SIG-M5 treated with dmso at 0.1 percent for 504 hours (cell line): ENCODE measurements around the gene RNF38.
"Not testable (repeated sequence)": the region's sequence is repeated elsewhere in the genome, so short reads cannot be mapped to it uniquely, and the experiment has no call there.

Experiments
- DNase-seq: peaks from one replicate; lab custom pipeline; 2025; ENCODE audit not compliant: unreplicated experiment; lab: John Stamatoyannopoulos, UW

Gene RNF38

GRCh38 chr9:36407122-36407723, 7.2 kb upstream of the RNF38 start:
- peak; percentile 70 for DNase-seq

- DNase-seq, result no peak
Observed at GRCh38 chr9:36402536-36402935, 2.5 kb upstream of the RNF38 start.

- no peak for DNase-seq
Observed at GRCh38 chr9:36401897-36402480, 1.9 kb upstream of the RNF38 start.

- peak; percentile 80 for DNase-seq
Observed at GRCh38 chr9:36401164-36401740, 1.2 kb upstream of the RNF38 start.

GRCh38 chr9:36400332-36401163, 479 bp upstream of the RNF38 start:
- peak; percentile 80 for DNase-seq

GRCh38 chr9:36398745-36399144, 1.3 kb downstream of the RNF38 start:
- no peak for DNase-seq

GRCh38 chr9:36396985-36397384, 3.1 kb downstream of the RNF38 start:
- no peak for DNase-seq

- no peak for DNase-seq
Observed at GRCh38 chr9:36392489-36392888, 7.6 kb downstream of the RNF38 start.

- DNase-seq, result no peak
Observed at GRCh38 chr9:36389590-36389989, 10.5 kb downstream of the RNF38 start.

GRCh38 chr9:36386396-36386965, 13.6 kb downstream of the RNF38 start:
- not testable (repeated sequence) for DNase-seq

- no peak for DNase-seq
Observed at GRCh38 chr9:36382484-36382883, 17.6 kb downstream of the RNF38 start.

GRCh38 chr9:36364577-36364976, 35.5 kb downstream of the RNF38 start:
- DNase-seq, result no peak

- no peak for DNase-seq
Observed at GRCh38 chr9:36363448-36363847, 36.6 kb downstream of the RNF38 start.

- DNase-seq, result no peak
Observed at GRCh38 chr9:36358486-36358885, 41.6 kb downstream of the RNF38 start.

- DNase-seq, result no peak
Observed at GRCh38 chr9:36357639-36358038, 42.4 kb downstream of the RNF38 start.

GRCh38 chr9:36346569-36346968, 53.5 kb downstream of the RNF38 start:
- no peak for DNase-seq

GRCh38 chr9:36345103-36345846, 54.8 kb downstream of the RNF38 start:
- no peak for DNase-seq

- no peak for DNase-seq
Observed at GRCh38 chr9:36341936-36342577, 58.0 kb downstream of the RNF38 start.

GRCh38 chr9:36337865-36338264, 62.2 kb downstream of the RNF38 start:
- no peak for DNase-seq

- DNase-seq, result no peak
Observed at GRCh38 chr9:36337002-36337401, 63.1 kb downstream of the RNF38 start.
